NCI-H2081 (cell line): ENCODE results near the gene SHISAL2A.

Experiments
- DNase-seq, 2 experiments: peaks; one replicate each; lab custom pipeline; 2025; lab: John Stamatoyannopoulos, UW

The SHISAL2A gene

GRCh38 chr1:52621950-52622349, 11.0 kb upstream of the SHISAL2A start:
- no peak for DNase-seq

GRCh38 chr1:52623812-52624211, 9.2 kb upstream of the SHISAL2A start:
- no peak for DNase-seq

GRCh38 chr1:52627028-52627427, 5.9 kb upstream of the SHISAL2A start:
- DNase-seq = no peak

- DNase-seq = no peak
These were observed 4.2 kb upstream of the SHISAL2A start for GRCh38 chr1:52628614-52629324.

- DNase-seq = no peak
These were observed 3.7 kb upstream of the SHISAL2A start for GRCh38 chr1:52629325-52629643.

- no peak for DNase-seq
These were observed 3.3 kb upstream of the SHISAL2A start for GRCh38 chr1:52629667-52630066.

- DNase-seq = no peak
These were observed 1.1 kb upstream of the SHISAL2A start for GRCh38 chr1:52631759-52632331.

- no peak for DNase-seq
These were observed 355 bp downstream of the SHISAL2A start for GRCh38 chr1:52633291-52633754.

GRCh38 chr1:52634111-52634510, 1.1 kb downstream of the SHISAL2A start:
- DNase-seq = no peak

GRCh38 chr1:52635321-52636089, 2.5 kb downstream of the SHISAL2A start:
- no peak for DNase-seq

GRCh38 chr1:52636721-52637695, 4.0 kb downstream of the SHISAL2A start:
- DNase-seq = no peak

- no peak for DNase-seq
These were observed 5.0 kb downstream of the SHISAL2A start for GRCh38 chr1:52637946-52638345.

- DNase-seq = no peak
These were observed 7.7 kb downstream of the SHISAL2A start for GRCh38 chr1:52640697-52641096.

GRCh38 chr1:52641307-52641706, 8.3 kb downstream of the SHISAL2A start:
- no peak for DNase-seq

- no peak for DNase-seq
These were observed 12.3 kb downstream of the SHISAL2A start for GRCh38 chr1:52645261-52645660.

- no peak for DNase-seq
These were observed 18.9 kb downstream of the SHISAL2A start for GRCh38 chr1:52651904-52652303.

- DNase-seq = no peak
These were observed 20.4 kb downstream of the SHISAL2A start for GRCh38 chr1:52653207-52653849.

- no peak for DNase-seq
These were observed 21.1 kb downstream of the SHISAL2A start for GRCh38 chr1:52654063-52654462.

GRCh38 chr1:52657702-52658101, 24.7 kb downstream of the SHISAL2A start:
- no peak for DNase-seq

GRCh38 chr1:52658795-52659194, 25.8 kb downstream of the SHISAL2A start:
- DNase-seq = no peak

- no peak for DNase-seq
These were observed 26.4 kb downstream of the SHISAL2A start for GRCh38 chr1:52659356-52659755.
